Activated CD8-positive, alpha-beta T cell treated with anti-CD3 and anti-CD28 coated beads, Interleukin-2, amount 10 ng/mL, durations not matched to agents 7 days and 5 days (primary cell): Measurements from ENCODE around the gene HIRIP3. TPM values are rescaled to one million over a fixed set of nuclear protein-coding genes. Genes with fewer than 3 reads are reported as not detected.

Experiments
- ATAC-seq: fragments of 150-1000 bp; cut with Tn5 transposase; one replicate; pipeline ENCODE4 v1.10.0; 2021; ENCODE audit warnings: moderate library complexity
- CTCF ChIA-PET: fragments of 350-600 bp; sonication (Branson Sonifier 250); formaldehyde crosslinking; loops from one replicate; lab custom pipeline; 2021; ENCODE audit warnings: antibody characterized with exemption; lab: Charles Lee
- POLR2A ChIA-PET: fragments of 350-600 bp; sonication (Branson Sonifier 250); formaldehyde crosslinking; loops from one replicate; lab custom pipeline; 2021; ENCODE audit warnings: antibody characterized with exemption; lab: Charles Lee
- DNase-seq: peaks from one replicate; pipeline ENCODE4 v3.0.0-alpha.2; 2020
- H3K27ac Mint-ChIP-seq: one replicate; pipeline ENCODE4 v1.8.0; 2021; ENCODE audit warnings: mild to moderate bottlenecking, mixed read lengths
- H3K27me3 Mint-ChIP-seq: one replicate; pipeline ENCODE4 v1.8.0; 2021; ENCODE audit warnings: low read depth, mixed read lengths
- H3K36me3 Mint-ChIP-seq: one replicate; pipeline ENCODE4 v1.8.0; 2021; ENCODE audit warnings: low read depth, mixed read lengths
- H3K4me1 Mint-ChIP-seq: one replicate; pipeline ENCODE4 v1.8.0; 2021; ENCODE audit warnings: low read depth, mixed read lengths
- H3K4me3 Mint-ChIP-seq: one replicate; pipeline ENCODE4 v1.8.0; 2021; ENCODE audit warnings: mild to moderate bottlenecking, mixed read lengths
- H3K9me3 Mint-ChIP-seq: one replicate; pipeline ENCODE4 v1.8.0; 2022; ENCODE audit warnings: mixed read lengths; ENCODE audit not compliant: insufficient read depth
- total RNA-seq, 2 experiments: library from RNA; stranded (reverse); gene quantifications; one replicate each; pipeline ENCODE4 v1.2.3, GENCODE V29; 2021

HIRIP3 gene
- total RNA-seq, 2 experiments from 2014 or later, result 46.4 to 47.3 TPM

DNA sequence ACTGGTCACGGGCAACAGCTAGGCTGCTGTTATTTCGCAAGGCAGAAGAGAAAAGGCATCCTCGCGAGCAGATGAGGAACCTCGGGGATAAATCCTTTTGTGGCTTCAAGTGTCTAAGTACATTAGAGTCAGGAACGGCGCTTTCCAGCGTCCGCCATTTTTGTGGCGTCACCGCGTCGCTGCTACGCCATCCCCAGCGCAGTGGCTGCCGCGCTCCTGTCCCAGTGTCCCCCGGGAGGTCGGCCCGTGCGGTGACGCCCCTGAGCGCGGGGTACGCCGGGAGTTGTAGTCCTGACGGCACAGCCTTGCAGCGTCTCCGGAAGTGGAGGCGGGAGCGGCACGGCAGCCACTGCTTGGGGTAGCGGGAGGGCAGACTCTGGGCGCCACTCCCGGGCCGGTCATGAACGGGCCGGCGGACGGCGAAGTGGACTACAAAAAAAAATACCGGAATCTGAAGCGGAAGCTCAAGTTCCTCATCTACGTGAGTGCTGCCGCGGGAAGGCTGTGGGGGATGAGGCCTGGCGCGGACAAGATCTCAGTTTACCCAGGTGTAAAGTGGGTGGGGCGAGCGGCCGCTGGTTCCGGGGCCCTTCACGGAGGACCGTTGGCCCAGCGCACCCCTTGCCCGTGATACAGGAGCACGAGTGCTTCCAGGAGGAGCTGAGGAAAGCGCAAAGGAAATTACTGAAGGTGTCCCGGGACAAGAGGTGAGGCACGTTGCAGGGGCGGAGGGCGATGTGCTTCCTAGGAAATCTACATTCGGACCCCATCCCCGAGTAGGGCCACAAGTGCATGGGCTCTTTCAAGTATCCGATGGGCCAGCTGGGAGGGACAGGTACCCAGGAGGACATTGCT, 721 bp upstream of the HIRIP3 start, which contains the start of gene INO80E:
Gene INO80E (plus strand): TSS at position 331 of the 855 bp plus-strand sequence. CDS start 70 bp downstream, at position 401.
- H3K27me3 Mint-ChIP-seq, result no peaks in the 10 kb centered on the region
- ATAC-seq (peak; percentile 94), DNase-seq (peak; percentile 100)
- peaks cover 51% of the 10 kb centered on the region for H3K36me3 Mint-ChIP-seq
- CTCF ChIA-PET, result interaction anchor here (1.1 to 3.0 kb wide), 9 partner anchors 10 to 305 kb away, joined by 3 to 11 read pairs (median 3); partner anchors contain the start of genes KIF22, MVP and TAOK2
- peak within 1 kb of the TSS; percentile 99 for H3K4me3 Mint-ChIP-seq
- H3K9me3 Mint-ChIP-seq, result no peaks in the 10 kb centered on the region
- H3K4me1 Mint-ChIP-seq, result peaks cover 33% of the 10 kb centered on the region
- H3K27ac Mint-ChIP-seq, result peak within 1 kb of the TSS; percentile 96
- POLR2A ChIA-PET, result interaction anchor here (1.0 to 5.0 kb wide), 8 partner anchors 8 to 662 kb away, joined by 3 to 48 read pairs (median 8); partner anchors contain the start of genes CDIPT, FBRS, KCTD13 and KIF22

DNA sequence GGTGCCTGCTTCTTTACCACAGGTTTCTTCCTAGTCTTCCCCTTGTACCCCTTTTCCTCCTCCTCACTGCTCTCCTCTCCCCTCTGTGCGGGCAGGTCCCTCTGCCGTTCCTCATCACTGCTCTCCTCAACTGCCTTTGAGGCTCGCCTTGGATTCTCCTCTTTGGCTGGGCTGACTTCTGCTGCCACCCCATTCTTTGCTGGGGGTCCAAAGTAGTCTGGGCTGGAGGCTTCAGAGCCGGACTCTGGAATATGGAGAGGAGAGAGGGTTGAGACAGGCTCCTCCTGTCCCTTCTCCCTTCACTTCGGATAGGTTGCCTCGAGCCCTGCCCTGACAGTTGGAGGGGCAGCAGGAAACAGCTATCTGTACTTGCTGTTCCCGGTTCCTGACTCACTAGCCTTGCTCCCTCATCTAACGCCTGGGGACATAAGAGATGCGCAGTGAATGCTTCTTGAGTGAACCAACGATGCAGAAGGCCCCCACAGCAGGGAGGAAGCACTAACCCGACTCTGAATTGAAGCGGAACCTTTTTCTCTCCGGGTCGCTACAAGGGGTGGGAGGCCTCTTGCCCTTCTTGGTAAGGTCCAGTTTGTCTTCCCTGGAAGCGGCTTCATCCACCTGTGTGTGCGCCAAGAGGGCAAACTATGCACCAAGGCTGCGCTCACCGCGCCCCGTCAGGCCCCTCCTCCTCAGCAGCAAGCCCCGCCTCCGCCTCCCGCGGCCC, 655 bp downstream of the HIRIP3 start:
- peaks cover 32% of the 10 kb centered on the region for H3K4me1 Mint-ChIP-seq
- POLR2A ChIA-PET, result interaction anchor here (0.6 to 5.0 kb wide), 11 partner anchors 9 to 204 kb away, joined by 3 to 48 read pairs (median 3); partner anchors contain the start of genes CDIPT, KCTD13, KIF22 and TAOK2
- DNase-seq (peak; percentile 83), ATAC-seq (peak; percentile 67)
- no peaks in the 10 kb centered on the region for H3K27me3 Mint-ChIP-seq
- no peaks in the 10 kb centered on the region for H3K9me3 Mint-ChIP-seq
- H3K27ac Mint-ChIP-seq, result peak overlapping the region; percentile 96
- H3K4me3 Mint-ChIP-seq, result peak overlapping the region; percentile 99
- CTCF ChIA-PET, result interaction anchor here (1.1 to 3.0 kb wide), 3 partner anchors 14 to 37 kb away, joined by 3 to 11 read pairs (median 4); partner anchors contain the start of gene TAOK2
- H3K36me3 Mint-ChIP-seq, result peaks cover 54% of the 10 kb centered on the region

DNA sequence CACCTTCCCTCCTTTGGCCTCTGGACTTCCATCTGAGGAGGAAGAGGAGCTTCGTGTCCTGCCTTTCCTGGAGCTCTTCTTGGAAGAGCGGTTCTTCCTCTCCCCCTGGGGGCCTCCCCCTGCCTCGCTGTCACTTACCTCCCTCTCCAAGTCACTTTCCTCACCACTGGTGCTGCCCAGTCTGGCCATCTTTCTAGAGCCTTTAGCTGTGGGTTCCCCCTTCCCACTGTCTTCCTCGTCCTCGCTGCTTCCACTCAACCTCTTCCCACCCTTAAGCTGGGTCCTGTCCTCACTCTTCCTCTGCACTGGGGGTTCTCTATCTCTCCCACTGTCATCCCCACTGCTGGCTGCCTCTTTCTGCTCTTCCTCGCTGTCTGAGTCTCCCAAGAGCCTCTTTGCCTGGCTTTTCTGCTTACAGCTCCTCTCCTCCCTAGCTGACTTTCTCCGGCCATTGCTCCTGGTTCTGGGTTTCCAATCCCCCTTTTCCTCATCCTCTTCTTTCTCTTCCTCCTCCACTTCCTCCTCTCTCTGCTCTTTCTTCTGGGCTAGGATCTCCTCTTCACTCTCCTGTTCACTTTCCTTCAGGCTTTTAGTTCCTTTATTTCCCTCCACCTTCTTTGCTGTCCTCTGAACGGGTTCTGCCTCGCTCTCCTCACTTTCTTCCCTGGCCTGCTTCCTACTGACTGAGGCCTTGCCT, 1.4 kb downstream of the HIRIP3 start:
- no peaks in the 10 kb centered on the region for H3K27me3 Mint-ChIP-seq
- H3K27ac Mint-ChIP-seq, result peak overlapping the region; percentile 96
- DNase-seq (no peak), ATAC-seq (no peak)
- CTCF ChIA-PET, result interaction anchor here (1.5 to 3.0 kb wide), 2 partner anchors 21 to 38 kb away, joined by 3 to 11 read pairs; partner anchors contain the start of gene TAOK2
- H3K4me3 Mint-ChIP-seq, result peak overlapping the region; percentile 99
- POLR2A ChIA-PET, result interaction anchor here (0.6 to 5.0 kb wide), 6 partner anchors 8 to 133 kb away, joined by 3 to 48 read pairs (median 6); partner anchors contain the start of genes KCTD13 and TAOK2
- H3K4me1 Mint-ChIP-seq, result peaks cover 27% of the 10 kb centered on the region
- no peaks in the 10 kb centered on the region for H3K9me3 Mint-ChIP-seq
- peaks cover 55% of the 10 kb centered on the region for H3K36me3 Mint-ChIP-seq

DNA sequence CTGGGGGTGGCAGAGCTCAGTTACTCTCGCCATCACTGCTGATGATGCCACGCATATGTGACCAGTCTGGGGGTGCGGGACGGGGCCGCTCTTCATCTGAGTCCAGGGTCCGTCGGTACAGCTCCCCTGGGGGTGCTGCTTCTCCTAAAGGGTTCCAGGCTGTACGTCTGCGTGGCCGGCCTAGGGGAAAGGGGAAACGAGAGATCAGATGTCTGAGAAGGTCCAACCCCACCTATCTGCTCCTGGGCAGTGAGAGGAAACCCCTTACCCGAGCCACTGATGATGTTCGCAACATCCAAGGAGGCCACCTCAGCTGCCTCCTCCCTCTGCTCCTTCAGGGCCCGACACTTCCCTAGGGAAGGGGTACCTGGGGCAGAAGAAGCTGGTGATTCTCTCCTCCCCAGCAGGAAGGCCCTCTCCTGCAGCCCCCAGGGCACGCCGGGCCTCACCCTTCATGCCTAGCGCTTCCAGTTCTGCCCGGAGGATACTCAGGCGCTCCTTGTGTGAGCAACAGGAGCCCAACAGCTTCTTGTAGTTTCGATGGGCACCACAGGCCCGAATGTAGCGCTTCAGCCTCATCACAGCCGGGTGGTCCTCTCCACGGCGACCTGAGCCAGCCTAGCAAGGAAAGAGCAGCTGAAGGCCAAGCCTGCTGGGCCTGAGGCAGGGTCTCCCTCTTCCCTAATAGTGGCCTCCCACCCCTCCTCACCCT, 2.1 kb downstream of the HIRIP3 start:
- no peak overlapping the region for H3K27ac Mint-ChIP-seq
- H3K4me3 Mint-ChIP-seq, result peak overlapping the region; percentile 99
- CTCF ChIA-PET, result interaction anchor here (1.5 kb wide), 1 partner anchor 39 kb away, joined by 3 read pairs; no protein-coding TSS in a partner anchor
- POLR2A ChIA-PET, result interaction anchor here (1.1 to 5.0 kb wide), 4 partner anchors 11 to 67 kb away, joined by 3 to 48 read pairs (median 10); partner anchors contain the start of genes KCTD13 and TAOK2
- peaks cover 54% of the 10 kb centered on the region for H3K36me3 Mint-ChIP-seq
- no peak for ATAC-seq
- H3K9me3 Mint-ChIP-seq, result no peaks in the 10 kb centered on the region
- DNase-seq, result no peak
- peaks cover 25% of the 10 kb centered on the region for H3K4me1 Mint-ChIP-seq
- H3K27me3 Mint-ChIP-seq, result no peaks in the 10 kb centered on the region

GRCh38 chr16:29992344-29992967, 3.0 kb downstream of the HIRIP3 start:
- H3K4me3 Mint-ChIP-seq, result no peak overlapping the region
- peaks cover 51% of the 10 kb centered on the region for H3K36me3 Mint-ChIP-seq
- H3K9me3 Mint-ChIP-seq, result no peaks in the 10 kb centered on the region
- CTCF ChIA-PET, result no interaction called here
- POLR2A ChIA-PET, result interaction anchor here (1.1 to 5.0 kb wide), 3 partner anchors 10 to 66 kb away, joined by 5 to 48 read pairs (median 14); partner anchors contain the start of genes KCTD13 and TAOK2
- peak overlapping the region; percentile 46 for H3K27ac Mint-ChIP-seq
- H3K4me1 Mint-ChIP-seq, result peaks cover 20% of the 10 kb centered on the region
- DNase-seq (no peak), ATAC-seq (no peak)
- no peaks in the 10 kb centered on the region for H3K27me3 Mint-ChIP-seq

DNA sequence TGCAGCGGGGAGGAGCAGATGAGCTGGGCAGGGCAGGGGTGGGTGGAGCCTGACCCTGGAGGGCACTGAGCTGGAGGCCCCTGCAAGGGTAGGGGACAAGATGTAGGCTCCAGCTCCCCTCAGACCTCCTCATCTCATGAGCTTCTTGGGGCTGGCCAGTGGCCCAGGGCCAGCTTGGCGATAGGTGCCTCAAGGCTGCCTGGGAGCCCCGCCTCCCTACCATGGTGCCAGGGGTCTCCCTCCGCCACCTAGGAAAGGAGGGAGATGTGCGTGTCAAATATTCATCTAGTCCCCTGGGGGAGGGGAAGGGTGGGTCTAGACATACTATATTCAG, 3.9 kb downstream of the HIRIP3 start:
- H3K36me3 Mint-ChIP-seq, result peaks cover 50% of the 10 kb centered on the region

GRCh38 chr16:29990883-29991570, 4.4 kb downstream of the HIRIP3 start:
- ChIA-PET CTCF (no interaction called here), POLR2A (interaction anchor here (1.1 kb wide), 2 partner anchors 16 to 29 kb away, joined by 3 to 4 read pairs; partner anchors contain the start of gene TMEM219)
- H3K9me3 Mint-ChIP-seq, result no peaks in the 10 kb centered on the region
- peaks cover 15% of the 10 kb centered on the region for H3K4me1 Mint-ChIP-seq
- H3K4me3 Mint-ChIP-seq, result no peak overlapping the region
- no peak overlapping the region for H3K27ac Mint-ChIP-seq
- ATAC-seq (no peak), DNase-seq (no peak)
- H3K36me3 Mint-ChIP-seq, result peaks cover 48% of the 10 kb centered on the region
- H3K27me3 Mint-ChIP-seq, result no peaks in the 10 kb centered on the region

More for the DNA sequence above, 3.9 kb downstream of the HIRIP3 start:
- Mint-ChIP-seq H3K4me1 (peaks cover 15% of the 10 kb centered on the region), H3K27me3 (no peaks in the 10 kb centered on the region), H3K4me3 (no peak overlapping the region), H3K27ac (no peak overlapping the region), H3K9me3 (no peaks in the 10 kb centered on the region)
- ChIA-PET POLR2A (interaction anchor here (1.1 kb wide), 1 partner anchor 16 kb away, joined by 4 read pairs; no protein-coding TSS in a partner anchor), CTCF (no interaction called here)
- DNase-seq (no peak), ATAC-seq (no peak)

- ATAC-seq, result no peak
- Mint-ChIP-seq H3K27ac (no peak overlapping the region), H3K4me1 (peaks cover 13% of the 10 kb centered on the region), H3K36me3 (peaks cover 53% of the 10 kb centered on the region), H3K27me3 (no peaks in the 10 kb centered on the region), H3K9me3 (no peaks in the 10 kb centered on the region), H3K4me3 (no peak overlapping the region)
- ChIA-PET CTCF (no interaction called here), POLR2A (interaction anchor here (1.1 kb wide), 2 partner anchors 28 to 64 kb away, joined by 3 read pairs; partner anchors contain the start of genes KCTD13 and TMEM219)
- no peak for DNase-seq
Measured at GRCh38 chr16:29990034-29990433, 5.4 kb downstream of the HIRIP3 start.

DNA sequence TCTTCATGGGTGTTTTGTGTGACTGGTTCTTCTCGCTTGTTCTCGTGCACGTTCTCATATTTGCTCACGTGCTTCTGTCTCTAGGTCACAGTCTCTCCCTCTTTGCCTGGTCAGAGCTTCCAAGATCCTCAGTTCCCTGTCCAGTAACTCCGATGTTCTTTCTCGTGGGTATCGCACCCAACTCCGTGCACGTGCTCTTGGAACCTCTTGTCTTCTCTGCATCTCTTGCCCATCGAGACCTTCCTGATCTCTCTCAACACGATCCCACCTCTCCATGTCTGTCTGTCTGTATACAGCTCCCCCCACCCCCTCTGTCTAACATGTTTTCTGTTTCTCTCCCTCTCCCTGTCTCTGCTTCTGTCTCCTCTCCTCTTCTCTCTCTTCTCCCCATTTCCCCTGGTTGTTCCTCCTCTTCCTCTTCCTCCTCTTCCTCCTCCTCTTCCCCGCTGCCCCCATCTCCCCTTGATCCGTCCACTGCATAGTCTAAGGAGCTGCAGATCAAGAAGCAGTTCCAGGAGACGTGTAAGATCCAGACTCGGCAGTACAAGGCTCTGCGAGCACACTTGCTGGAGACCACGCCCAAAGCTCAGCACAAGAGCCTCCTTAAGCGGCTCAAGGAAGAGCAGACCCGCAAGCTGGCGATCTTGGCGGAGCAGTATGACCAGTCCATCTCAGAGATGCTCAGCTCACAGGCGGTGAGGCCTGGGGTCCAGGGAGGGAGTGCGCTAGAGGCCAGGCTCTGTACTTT, 6.1 kb downstream of the HIRIP3 start:
- peaks cover 54% of the 10 kb centered on the region for H3K36me3 Mint-ChIP-seq
- POLR2A ChIA-PET, result interaction anchor here (1.1 kb wide), 2 partner anchors 28 to 63 kb away, joined by 3 read pairs; partner anchors contain the start of genes KCTD13 and TMEM219
- no peak overlapping the region for H3K4me3 Mint-ChIP-seq
- H3K27ac Mint-ChIP-seq, result peak overlapping the region; percentile 20
- ATAC-seq, result no peak
- no peaks in the 10 kb centered on the region for H3K27me3 Mint-ChIP-seq
- H3K9me3 Mint-ChIP-seq, result no peaks in the 10 kb centered on the region
- CTCF ChIA-PET, result no interaction called here
- peaks cover 6% of the 10 kb centered on the region for H3K4me1 Mint-ChIP-seq
- DNase-seq, result no peak
